HK-2 (cell line): ENCODE measurements around the gene SERPINA3.
"Not testable (repeated sequence)": the region's sequence is repeated elsewhere in the genome, so short reads cannot be mapped to it uniquely, and the experiment has no call there.

Experiments
- DNase-seq: peaks from one replicate; pipeline ENCODE4 v3.0.0-alpha.2; 2018; ENCODE audit not compliant: unreplicated experiment

The SERPINA3 gene

GRCh38 chr14:94584591-94585280, 27.5 kb upstream of the SERPINA3 start:
- no peak for DNase-seq

GRCh38 chr14:94586635-94587034, 25.6 kb upstream of the SERPINA3 start:
- no peak for DNase-seq

- no peak for DNase-seq
Observed at GRCh38 chr14:94588311-94588710, 23.9 kb upstream of the SERPINA3 start.

GRCh38 chr14:94591073-94591472, 21.1 kb upstream of the SERPINA3 start:
- DNase-seq = no peak

GRCh38 chr14:94591871-94592270, 20.3 kb upstream of the SERPINA3 start:
- DNase-seq = no peak

- DNase-seq = no peak
Observed at GRCh38 chr14:94592457-94592856, 19.7 kb upstream of the SERPINA3 start.

- DNase-seq = no peak
Observed at GRCh38 chr14:94593376-94593748, 18.8 kb upstream of the SERPINA3 start.

GRCh38 chr14:94593749-94594431, 18.3 kb upstream of the SERPINA3 start:
- no peak for DNase-seq

GRCh38 chr14:94594441-94594840, 17.8 kb upstream of the SERPINA3 start:
- no peak for DNase-seq

- DNase-seq = no peak
Observed at GRCh38 chr14:94595912-94596311, 16.3 kb upstream of the SERPINA3 start.

GRCh38 chr14:94596361-94596760, 15.8 kb upstream of the SERPINA3 start:
- no peak for DNase-seq

- no peak for DNase-seq
Observed at GRCh38 chr14:94597788-94598187, 14.4 kb upstream of the SERPINA3 start.

- no peak for DNase-seq
Observed at GRCh38 chr14:94598506-94598815, 13.7 kb upstream of the SERPINA3 start.

GRCh38 chr14:94598816-94599655, 13.2 kb upstream of the SERPINA3 start:
- DNase-seq = peak; percentile 46

GRCh38 chr14:94599656-94600004, 12.6 kb upstream of the SERPINA3 start:
- DNase-seq = no peak

GRCh38 chr14:94600148-94600545, 12.0 kb upstream of the SERPINA3 start:
- DNase-seq = no peak

GRCh38 chr14:94601884-94602391, 10.3 kb upstream of the SERPINA3 start:
- peak; percentile 11 for DNase-seq

GRCh38 chr14:94602722-94603121, 9.5 kb upstream of the SERPINA3 start:
- DNase-seq = no peak

GRCh38 chr14:94605361-94605760, 6.8 kb upstream of the SERPINA3 start:
- DNase-seq = no peak

GRCh38 chr14:94608966-94609365, 3.2 kb upstream of the SERPINA3 start:
- not testable (repeated sequence) for DNase-seq

GRCh38 chr14:94611179-94611578, 1.0 kb upstream of the SERPINA3 start:
- no peak for DNase-seq
